Measurements from ENCODE around the gene DNAAF2.

DNAAF2 gene

DNA sequence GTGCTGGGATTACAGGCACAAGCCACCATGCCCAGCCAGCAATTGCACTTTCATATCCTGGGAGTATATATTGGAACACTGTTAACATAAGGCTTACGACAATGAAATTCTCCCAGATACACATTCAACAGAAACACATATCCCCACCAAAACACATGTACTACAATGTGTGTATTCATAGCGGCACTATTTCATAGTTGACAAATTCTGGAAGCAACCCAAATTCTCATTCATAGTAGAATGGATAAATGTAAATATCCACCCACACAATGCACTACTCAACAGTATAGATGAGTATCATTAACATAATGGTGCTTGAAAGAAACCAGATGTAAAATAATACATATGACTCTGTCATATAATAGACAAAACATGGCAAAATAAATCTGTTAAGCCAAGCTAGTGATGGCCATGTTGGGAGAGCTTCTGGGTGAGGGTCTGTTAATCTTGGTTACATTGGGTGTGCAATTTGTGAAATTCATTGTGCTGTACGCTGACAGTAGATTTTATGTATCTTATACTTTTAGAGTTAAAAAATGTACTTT, 2.6 kb upstream of the DNAAF2 start:
- no peak overlapping the region for H3K4me3 ChIP-seq (ENCODE audit: low read depth, low read length)
- DNase-seq (ENCODE audit: low read depth): no peak
- TF ChIP-seq, protein P1, sequence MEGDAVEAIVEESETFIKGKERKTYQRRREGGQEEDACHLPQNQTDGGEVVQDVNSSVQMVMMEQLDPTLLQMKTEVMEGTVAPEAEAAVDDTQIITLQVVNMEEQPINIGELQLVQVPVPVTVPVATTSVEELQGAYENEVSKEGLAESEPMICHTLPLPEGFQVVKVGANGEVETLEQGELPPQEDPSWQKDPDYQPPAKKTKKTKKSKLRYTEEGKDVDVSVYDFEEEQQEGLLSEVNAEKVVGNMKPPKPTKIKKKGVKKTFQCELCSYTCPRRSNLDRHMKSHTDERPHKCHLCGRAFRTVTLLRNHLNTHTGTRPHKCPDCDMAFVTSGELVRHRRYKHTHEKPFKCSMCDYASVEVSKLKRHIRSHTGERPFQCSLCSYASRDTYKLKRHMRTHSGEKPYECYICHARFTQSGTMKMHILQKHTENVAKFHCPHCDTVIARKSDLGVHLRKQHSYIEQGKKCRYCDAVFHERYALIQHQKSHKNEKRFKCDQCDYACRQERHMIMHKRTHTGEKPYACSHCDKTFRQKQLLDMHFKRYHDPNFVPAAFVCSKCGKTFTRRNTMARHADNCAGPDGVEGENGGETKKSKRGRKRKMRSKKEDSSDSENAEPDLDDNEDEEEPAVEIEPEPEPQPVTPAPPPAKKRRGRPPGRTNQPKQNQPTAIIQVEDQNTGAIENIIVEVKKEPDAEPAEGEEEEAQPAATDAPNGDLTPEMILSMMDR (IDR thresholded peaks at IDR 0.05; ENCODE audit: insufficient read depth, low read depth, low read length, missing control alignments): no peak

DNA sequence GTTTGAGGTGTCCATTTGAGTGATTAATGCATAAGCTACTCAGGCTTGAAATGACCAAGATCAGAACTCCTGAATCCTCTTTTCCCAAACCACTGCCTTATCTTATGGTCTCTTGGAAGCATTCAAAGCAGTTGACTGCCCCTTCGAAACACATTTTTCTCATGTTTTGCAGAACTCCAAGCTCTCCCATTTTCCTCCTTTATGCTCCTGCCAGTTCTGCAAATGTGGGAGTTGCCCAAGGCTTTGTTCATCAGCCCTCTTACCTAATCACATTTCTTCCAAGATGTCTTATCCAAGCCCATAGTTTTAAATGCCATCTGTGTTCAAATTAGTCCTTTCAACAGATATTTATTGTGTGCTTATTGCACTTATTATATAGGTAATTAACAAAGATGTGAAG, 1.8 kb upstream of the DNAAF2 start:
- no peak overlapping the region for H3K4me3 ChIP-seq (ENCODE audit: low read depth, low read length)
- no peak for DNase-seq (ENCODE audit: low read depth)
- TF ChIP-seq, protein P1 (IDR thresholded peaks at IDR 0.05; ENCODE audit: insufficient read depth, low read depth, low read length, missing control alignments): no peak

DNA sequence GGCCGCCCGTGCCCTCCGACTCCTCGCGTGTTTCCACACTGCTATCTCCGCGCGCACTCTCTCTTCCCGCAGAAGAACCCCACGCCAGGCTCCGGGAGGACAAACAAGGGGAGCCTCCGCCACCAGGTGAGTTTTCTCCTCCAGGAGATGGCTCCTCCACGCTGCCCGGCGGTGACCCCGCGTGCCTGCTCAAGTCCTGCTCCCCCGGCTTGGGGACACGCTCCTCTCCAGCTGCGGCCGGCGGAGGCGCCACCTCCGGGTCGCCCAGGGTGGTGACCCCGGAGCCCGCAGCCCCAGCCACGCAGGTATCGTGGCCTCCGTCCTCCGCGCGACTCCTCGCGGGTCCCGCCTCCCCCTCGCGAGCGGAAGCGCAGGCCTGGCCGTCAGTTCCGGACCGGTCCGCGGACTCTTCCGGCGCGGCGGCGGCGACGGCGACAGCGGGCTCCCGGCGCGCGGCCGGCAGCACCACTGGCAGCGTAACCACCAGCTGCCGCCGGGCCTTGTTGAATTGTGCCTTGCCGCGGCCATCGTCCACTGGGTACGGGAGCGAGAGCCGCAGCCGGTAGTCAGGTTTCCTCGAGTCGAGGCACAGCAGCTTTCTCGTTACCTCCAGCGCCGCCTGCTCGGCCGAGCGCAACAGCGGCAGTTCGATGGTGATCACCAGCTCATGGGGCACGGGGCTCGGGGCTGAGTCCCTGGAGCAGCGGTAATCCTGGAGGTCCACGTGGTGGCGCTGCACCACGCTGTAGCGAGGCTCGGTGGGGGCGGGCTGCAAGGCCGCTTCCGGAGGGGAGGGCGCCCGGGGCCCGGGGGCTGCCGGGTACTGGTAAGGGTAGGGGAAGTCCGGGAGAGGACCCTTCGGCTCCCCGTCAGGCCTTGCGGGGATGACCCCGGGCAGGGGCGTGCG, 1.2 kb downstream of the DNAAF2 start:
- TF ChIP-seq, protein P1 (IDR thresholded peaks at IDR 0.05; ENCODE audit: insufficient read depth, low read depth, low read length, missing control alignments): peak; percentile 88
- peak overlapping the region; percentile 100 for H3K4me3 ChIP-seq (ENCODE audit: low read depth, low read length)
- peak; percentile 98 for DNase-seq (ENCODE audit: low read depth)

DNA sequence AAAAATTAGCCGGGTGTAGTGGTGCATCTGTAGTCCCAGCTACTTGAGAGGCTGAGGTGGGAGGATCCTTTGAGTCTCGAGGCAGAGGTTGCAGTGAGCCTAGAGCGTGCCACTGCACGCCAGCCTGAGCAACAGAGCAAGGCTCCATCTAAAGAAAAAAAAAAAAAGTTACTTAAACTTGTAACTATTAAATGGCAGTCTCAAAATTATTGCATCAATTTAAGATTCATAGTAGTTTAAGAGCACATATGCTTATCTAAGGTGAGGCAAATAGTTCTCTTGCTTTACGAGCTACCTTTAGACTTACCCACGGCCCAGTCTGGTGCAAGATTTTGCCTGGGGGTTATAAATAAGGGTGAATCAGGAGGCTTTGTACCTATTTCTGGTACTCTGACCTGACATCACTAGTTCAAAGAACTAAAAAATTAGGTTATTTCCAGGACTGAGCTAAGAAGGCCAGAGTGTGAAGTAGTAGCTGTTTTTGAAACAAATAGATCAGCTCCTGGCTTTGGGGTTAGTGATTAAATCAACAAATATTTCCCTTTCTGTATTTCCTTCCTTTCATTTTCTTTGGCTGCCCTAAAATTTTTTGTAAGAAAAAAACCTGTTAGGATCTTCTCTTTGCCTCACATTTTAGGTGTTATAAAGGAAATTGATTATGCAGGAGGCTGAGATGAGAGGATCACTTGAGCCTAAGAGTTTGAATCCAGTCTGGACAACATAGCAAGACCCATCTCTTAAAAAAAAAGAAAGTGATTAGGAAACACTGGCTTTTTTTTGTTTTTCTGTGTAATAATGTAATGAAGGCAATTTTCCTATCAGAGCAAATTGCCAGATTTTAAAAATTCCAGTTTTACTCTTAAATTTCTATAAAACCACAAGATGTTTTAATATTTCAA, 10.9 kb downstream of the DNAAF2 start:
- TF ChIP-seq, protein P1 (IDR thresholded peaks at IDR 0.05; ENCODE audit: insufficient read depth, low read depth, low read length, missing control alignments): no peak
- DNase-seq (ENCODE audit: low read depth): peak; percentile 66
- H3K4me3 ChIP-seq (ENCODE audit: low read depth, low read length): peak overlapping the region; percentile 98

DNA sequence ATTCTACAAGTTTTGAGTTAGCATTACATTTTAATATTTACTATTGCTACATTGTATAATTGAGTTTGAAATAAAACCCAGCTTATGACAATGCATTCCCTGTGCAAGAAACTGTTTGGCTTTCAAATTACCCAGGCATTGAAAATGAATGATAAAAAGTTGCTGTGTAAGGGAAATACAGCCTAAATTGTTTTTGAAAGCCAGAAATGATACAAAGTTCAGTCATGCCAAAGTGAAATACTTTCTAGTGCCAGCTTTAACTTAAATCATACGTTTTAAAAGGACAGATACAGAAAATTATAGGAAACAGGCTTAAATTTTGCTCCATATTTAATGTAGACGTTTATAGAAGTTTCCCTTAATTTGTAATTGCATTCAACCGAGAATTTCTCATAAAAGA, 11.7 kb downstream of the DNAAF2 start:
- DNase-seq (ENCODE audit: low read depth): no peak
- TF ChIP-seq, protein P1 (IDR thresholded peaks at IDR 0.05; ENCODE audit: insufficient read depth, low read depth, low read length, missing control alignments): no peak
- H3K4me3 ChIP-seq (ENCODE audit: low read depth, low read length): peak overlapping the region; percentile 98

DNA sequence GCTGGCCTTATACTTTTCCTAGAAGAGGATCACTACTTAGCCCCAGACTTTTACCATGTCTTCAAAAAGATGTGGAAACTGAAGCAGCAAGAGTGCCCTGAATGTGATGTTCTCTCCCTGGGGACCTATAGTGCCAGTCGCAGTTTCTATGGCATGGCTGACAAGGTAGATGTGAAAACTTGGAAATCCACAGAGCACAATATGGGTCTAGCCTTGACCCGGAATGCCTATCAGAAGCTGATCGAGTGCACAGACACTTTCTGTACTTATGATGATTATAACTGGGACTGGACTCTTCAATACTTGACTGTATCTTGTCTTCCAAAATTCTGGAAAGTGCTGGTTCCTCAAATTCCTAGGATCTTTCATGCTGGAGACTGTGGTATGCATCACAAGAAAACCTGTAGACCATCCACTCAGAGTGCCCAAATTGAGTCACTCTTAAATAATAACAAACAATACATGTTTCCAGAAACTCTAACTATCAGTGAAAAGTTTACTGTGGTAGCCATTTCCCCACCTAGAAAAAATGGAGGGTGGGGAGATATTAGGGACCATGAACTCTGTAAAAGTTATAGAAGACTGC, 12.9 kb downstream of the DNAAF2 start:
- peak overlapping the region; percentile 98 for H3K4me3 ChIP-seq (ENCODE audit: low read depth, low read length)
- TF ChIP-seq, protein P1 (IDR thresholded peaks at IDR 0.05; ENCODE audit: insufficient read depth, low read depth, low read length, missing control alignments): no peak
- DNase-seq (ENCODE audit: low read depth): no peak

Data from GM12865 (cell line).